ENCODE data around the gene PLEKHJ1. TPM values are rescaled to one million over a fixed set of nuclear protein-coding genes. Genes with fewer than 3 reads are reported as not detected.
A peak's percentile ranks its signal among the peaks of the same experiment; 100 is the strongest.

PLEKHJ1 gene
- total and polyA plus RNA-seq, 2 of the 13 experiments (the other 11 are each of a cell fraction or from before 2014, with no cell fraction given), result 70.5 to 130 TPM

DNA sequence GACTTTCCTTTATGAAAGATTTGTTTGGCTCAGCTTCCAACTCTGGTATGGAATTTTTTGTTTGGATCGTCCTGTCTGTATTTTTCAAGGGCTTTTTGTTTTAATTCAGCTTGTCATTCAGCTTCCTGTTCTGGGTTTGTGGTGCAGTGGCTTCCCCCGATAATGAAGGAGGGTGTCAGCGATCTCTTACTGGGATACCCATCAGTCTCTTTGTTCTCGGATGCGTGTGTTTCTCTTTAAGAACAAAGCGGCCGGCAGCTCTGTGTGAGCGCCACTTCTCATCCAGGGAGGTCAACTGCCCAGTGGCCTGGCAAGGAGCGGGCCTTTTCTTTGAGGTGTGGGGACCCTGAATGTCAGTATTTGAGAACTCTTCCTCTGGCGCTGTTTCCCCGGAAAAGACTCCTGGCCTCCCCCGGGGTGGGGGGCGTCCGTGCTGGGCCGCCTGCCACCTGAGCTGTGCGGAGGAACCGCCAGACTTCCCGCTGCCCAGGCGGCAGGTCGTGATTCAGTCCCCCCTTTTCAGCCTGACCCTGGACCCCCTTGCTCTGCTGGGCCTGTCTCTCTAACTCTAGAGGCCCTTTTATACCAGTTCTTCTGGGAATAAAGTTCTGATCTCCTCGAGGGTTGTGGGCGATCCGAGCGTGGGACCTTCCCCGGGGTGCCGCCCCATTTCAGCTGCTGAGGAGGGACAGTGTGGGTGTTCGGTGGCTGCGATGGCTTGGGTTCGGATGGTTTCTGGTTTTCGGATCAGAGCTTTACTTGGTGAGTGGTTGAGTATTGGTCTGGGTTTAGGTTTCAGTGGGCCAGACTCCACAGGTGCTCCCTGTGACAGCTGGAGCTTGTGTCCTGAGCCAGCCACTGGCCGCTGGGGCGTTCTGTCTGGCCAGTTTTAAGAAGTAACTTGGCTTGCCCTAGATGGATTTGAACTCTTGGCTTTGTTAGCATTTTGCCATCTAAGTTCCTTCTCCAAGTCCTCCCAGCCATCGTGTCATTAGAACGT lies 3.9 kb upstream of the PLEKHJ1 start:
- peak overlapping the region; percentile 56; the same call in 1 of the 2 replicates for H3K9ac ChIP-seq (ENCODE audit: insufficient read depth, low read depth, low read length)

More for the DNA sequence above, 3.9 kb upstream of the PLEKHJ1 start:
- peaks cover 10 to 24% of the 10 kb centered on the region in 2 experiments; a peak in 4 of 5 replicates for H3K36me3 ChIP-seq (replicated peaks in 1 of 2; ENCODE audit: control insufficient read depth in 1 of 2, insufficient read depth in 2 of 2, low read length in 2 of 2)
- no TSS peak for BruUV-seq (replicated peaks)
- 68% methylated on average over 26 of the region's 34 CpGs for WGBS (ENCODE audit: low lambda C conversion rate)
- H3K79me2 ChIP-seq (ENCODE audit: insufficient read depth, low read length), result peaks cover 72% of the 10 kb centered on the region
- peaks cover 77% of the 10 kb centered on the region for H3K4me1 ChIP-seq (ENCODE audit: insufficient read depth, low read length)
- H3K4me3 ChIP-seq (replicated peaks in 1 of 3; ENCODE audit: insufficient read depth in 1 of 3, low read depth in 2 of 3, low read length in 3 of 3), result peak overlapping the region; percentile 17 to 83 (median 21); a peak in 4 of 6 replicates
- ATAC-seq (no peak), FAIRE-seq (no peak), DNase-seq (ENCODE audit: low spot score) (no peak)
- in situ Hi-C loops (cut with HindIII; ENCODE audit: extremely low pct_ligation_motif_present, low pct_unique_long_range_greater_than_20kb), result loop anchor here (10.0 kb wide), 1 partner anchor 75 kb away; no protein-coding TSS in a partner anchor
- H3K27ac ChIP-seq (ENCODE audit: extremely low read length, insufficient read depth, low read length), result peak overlapping the region; percentile 58
- TF ChIP-seq MAX (IDR thresholded peaks at IDR 0.05) (0 out of 2 replicates have a peak, but pooled peaks have one; percentile 5), ATF3 (CRISPR knock-in tag; IDR thresholded peaks at IDR 0.05) (no peak)
- TF ChIP-seq, protein P1, sequence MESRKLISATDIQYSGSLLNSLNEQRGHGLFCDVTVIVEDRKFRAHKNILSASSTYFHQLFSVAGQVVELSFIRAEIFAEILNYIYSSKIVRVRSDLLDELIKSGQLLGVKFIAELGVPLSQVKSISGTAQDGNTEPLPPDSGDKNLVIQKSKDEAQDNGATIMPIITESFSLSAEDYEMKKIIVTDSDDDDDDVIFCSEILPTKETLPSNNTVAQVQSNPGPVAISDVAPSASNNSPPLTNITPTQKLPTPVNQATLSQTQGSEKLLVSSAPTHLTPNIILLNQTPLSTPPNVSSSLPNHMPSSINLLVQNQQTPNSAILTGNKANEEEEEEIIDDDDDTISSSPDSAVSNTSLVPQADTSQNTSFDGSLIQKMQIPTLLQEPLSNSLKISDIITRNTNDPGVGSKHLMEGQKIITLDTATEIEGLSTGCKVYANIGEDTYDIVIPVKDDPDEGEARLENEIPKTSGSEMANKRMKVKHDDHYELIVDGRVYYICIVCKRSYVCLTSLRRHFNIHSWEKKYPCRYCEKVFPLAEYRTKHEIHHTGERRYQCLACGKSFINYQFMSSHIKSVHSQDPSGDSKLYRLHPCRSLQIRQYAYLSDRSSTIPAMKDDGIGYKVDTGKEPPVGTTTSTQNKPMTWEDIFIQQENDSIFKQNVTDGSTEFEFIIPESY (CRISPR knock-in tag; IDR thresholded peaks at IDR 0.05), result 0 out of 2 replicates have a peak, but pooled peaks have one; percentile 45
- intact Hi-C loops (cut with micrococcal nuclease; ENCODE audit: unreplicated experiment), result loop anchor here (5.0 to 10.0 kb wide), 3 partner anchors 32 to 85 kb away; partner anchors contain the start of gene AP3D1
- CTCF ChIA-PET (ENCODE audit: low intra/inter-chr PET ratio, low total read pairs), result no interaction called here
- H3K4me2 ChIP-seq (ENCODE audit: low read depth, low read length), result peak overlapping the region; percentile 98
- H3K27me3 ChIP-seq (ENCODE audit: control insufficient read depth in 1 of 2, insufficient read depth in 2 of 2, low read length in 2 of 2), result no peaks in the 10 kb centered on the region
- H2AFZ ChIP-seq (ENCODE audit: low read length), result no peak overlapping the region
- H4K20me1 ChIP-seq (ENCODE audit: insufficient read depth, low read length), result peaks cover 55% of the 10 kb centered on the region
- POLR2A ChIA-PET, result interaction anchor here (1.0 to 5.8 kb wide), 5 partner anchors 9 to 74 kb away, joined by 3 to 35 read pairs (median 4); partner anchors contain the start of gene AMH
- H3K9me3 ChIP-seq (ENCODE audit: low read length), result no peaks in the 10 kb centered on the region
